ENCODE results near the gene ANO5. TPM values are rescaled to one million over a fixed set of nuclear protein-coding genes. Genes with fewer than 3 reads are reported as not detected.

Gene ANO5
- total RNA-seq, 2 experiments from 2014 or later: not detected

DNA sequence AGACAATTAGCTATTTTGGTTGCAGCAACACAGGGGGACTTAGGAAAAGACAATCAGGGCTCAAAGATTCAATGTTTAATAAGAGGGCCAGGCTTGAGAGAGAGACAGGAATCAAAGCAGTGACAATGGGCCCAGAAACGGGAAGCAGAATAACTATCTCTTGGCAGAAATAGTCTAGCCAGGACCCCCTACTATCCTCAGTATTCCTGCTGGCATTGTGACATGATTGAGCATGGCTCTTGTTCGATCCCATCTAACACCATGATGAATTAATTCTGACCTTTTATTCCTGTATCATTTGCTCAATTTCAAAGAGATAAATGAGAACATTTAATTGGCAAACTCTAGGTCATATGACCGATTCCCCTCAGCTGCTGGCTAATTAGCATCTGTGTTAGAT is 12.8 kb upstream of the ANO5 start:
- no peak overlapping the region for H3K4me2 ChIP-seq (ENCODE audit: low read length)
- no peaks in the 10 kb centered on the region for H3K9me2 ChIP-seq (ENCODE audit: insufficient read depth, low read length)
- POLR2A ChIA-PET: no interaction called here
- H4K20me1 ChIP-seq (ENCODE audit: insufficient read depth, low read length): no peaks in the 10 kb centered on the region
- H3K36me3 ChIP-seq (ENCODE audit: insufficient read depth, low read length): no peaks in the 10 kb centered on the region
- H3K4me3 ChIP-seq (ENCODE audit: low read depth, low read length, poor library complexity, severe bottlenecking): no peak overlapping the region
- BruUV-seq (replicated peaks): no TSS peak
- no peak for TF ChIP-seq EZH2phosphoT487 (IDR thresholded peaks at IDR 0.05; ENCODE audit: borderline replicate concordance, low read depth, low read length)
- H2AFZ ChIP-seq (ENCODE audit: low read length): no peak overlapping the region
- DNase-seq (ENCODE audit: low spot score): no peak
- no peaks in the 10 kb centered on the region for H3K4me1 ChIP-seq (ENCODE audit: insufficient read depth, low read length, poor library complexity, severe bottlenecking)
- H3K79me2 ChIP-seq (ENCODE audit: insufficient read depth, low read depth, low read length): no peaks in the 10 kb centered on the region
- intact Hi-C loops (cut with micrococcal nuclease; ENCODE audit: unreplicated experiment): no loop called here
- CTCF ChIA-PET (ENCODE audit: unreplicated experiment): no interaction called here
- no peaks in the 10 kb centered on the region for H3K9me3 ChIP-seq (ENCODE audit: low read length)
- no peak overlapping the region for H3K27ac ChIP-seq (ENCODE audit: low read depth, low read length, poor library complexity, severe bottlenecking)

DNA sequence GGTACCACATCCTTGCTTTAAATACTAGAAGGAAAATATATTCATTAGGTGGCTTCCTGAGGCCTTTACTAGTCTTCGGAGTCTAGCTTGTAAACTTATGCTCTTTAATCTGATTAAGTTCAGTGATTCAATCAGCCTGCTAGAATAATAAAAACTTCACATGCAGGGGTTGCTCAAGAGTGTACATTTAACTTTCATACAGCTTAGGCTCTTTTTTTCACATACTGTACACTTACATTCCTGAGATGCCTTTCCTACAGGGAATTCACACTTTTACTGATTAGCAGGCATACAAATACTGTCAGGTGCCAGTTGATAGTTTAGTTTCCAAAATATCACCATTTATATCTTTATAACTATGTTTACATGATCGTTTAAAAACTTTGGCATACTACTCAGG is 3.2 kb upstream of the ANO5 start:
- DNase-seq (ENCODE audit: low spot score): no peak
- no peak overlapping the region for H3K27ac ChIP-seq (ENCODE audit: low read depth, low read length, poor library complexity, severe bottlenecking)
- H2AFZ ChIP-seq (ENCODE audit: low read length): no peak overlapping the region
- H3K36me3 ChIP-seq (ENCODE audit: insufficient read depth, low read length): no peaks in the 10 kb centered on the region
- ChIA-PET CTCF (ENCODE audit: unreplicated experiment) (no interaction called here), POLR2A (no interaction called here)
- H3K4me2 ChIP-seq (ENCODE audit: low read length): no peak overlapping the region
- no peaks in the 10 kb centered on the region for H3K4me1 ChIP-seq (ENCODE audit: insufficient read depth, low read length, poor library complexity, severe bottlenecking)
- no peaks in the 10 kb centered on the region for H4K20me1 ChIP-seq (ENCODE audit: insufficient read depth, low read length)
- intact Hi-C loops (cut with micrococcal nuclease; ENCODE audit: unreplicated experiment): no loop called here
- no peak overlapping the region for H3K4me3 ChIP-seq (ENCODE audit: low read depth, low read length, poor library complexity, severe bottlenecking)
- H3K9me3 ChIP-seq (ENCODE audit: low read length): no peaks in the 10 kb centered on the region
- TF ChIP-seq, protein P1, sequence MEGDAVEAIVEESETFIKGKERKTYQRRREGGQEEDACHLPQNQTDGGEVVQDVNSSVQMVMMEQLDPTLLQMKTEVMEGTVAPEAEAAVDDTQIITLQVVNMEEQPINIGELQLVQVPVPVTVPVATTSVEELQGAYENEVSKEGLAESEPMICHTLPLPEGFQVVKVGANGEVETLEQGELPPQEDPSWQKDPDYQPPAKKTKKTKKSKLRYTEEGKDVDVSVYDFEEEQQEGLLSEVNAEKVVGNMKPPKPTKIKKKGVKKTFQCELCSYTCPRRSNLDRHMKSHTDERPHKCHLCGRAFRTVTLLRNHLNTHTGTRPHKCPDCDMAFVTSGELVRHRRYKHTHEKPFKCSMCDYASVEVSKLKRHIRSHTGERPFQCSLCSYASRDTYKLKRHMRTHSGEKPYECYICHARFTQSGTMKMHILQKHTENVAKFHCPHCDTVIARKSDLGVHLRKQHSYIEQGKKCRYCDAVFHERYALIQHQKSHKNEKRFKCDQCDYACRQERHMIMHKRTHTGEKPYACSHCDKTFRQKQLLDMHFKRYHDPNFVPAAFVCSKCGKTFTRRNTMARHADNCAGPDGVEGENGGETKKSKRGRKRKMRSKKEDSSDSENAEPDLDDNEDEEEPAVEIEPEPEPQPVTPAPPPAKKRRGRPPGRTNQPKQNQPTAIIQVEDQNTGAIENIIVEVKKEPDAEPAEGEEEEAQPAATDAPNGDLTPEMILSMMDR (conservative IDR thresholded peaks at IDR 0.05; ENCODE audit: low read length): no peak
- TF ChIP-seq EZH2phosphoT487 (IDR thresholded peaks at IDR 0.05; ENCODE audit: borderline replicate concordance, low read depth, low read length): no peak
- no peaks in the 10 kb centered on the region for H3K79me2 ChIP-seq (ENCODE audit: insufficient read depth, low read depth, low read length)
- BruUV-seq (replicated peaks): no TSS peak
- no peaks in the 10 kb centered on the region for H3K9me2 ChIP-seq (ENCODE audit: insufficient read depth, low read length)

- Histone ChIP-seq H3K4me2 (ENCODE audit: low read length) (no peak overlapping the region), H2AFZ (ENCODE audit: low read length) (no peak overlapping the region), H3K4me3 (ENCODE audit: low read depth, low read length, poor library complexity, severe bottlenecking) (no peak overlapping the region), H3K4me1 (ENCODE audit: insufficient read depth, low read length, poor library complexity, severe bottlenecking) (no peaks in the 10 kb centered on the region), H3K27ac (ENCODE audit: low read depth, low read length, poor library complexity, severe bottlenecking) (no peak overlapping the region), H3K36me3 (ENCODE audit: insufficient read depth, low read length) (no peaks in the 10 kb centered on the region), H3K9me3 (ENCODE audit: low read length) (no peaks in the 10 kb centered on the region), H3K79me2 (ENCODE audit: insufficient read depth, low read depth, low read length) (no peaks in the 10 kb centered on the region), H3K9me2 (ENCODE audit: insufficient read depth, low read length) (no peaks in the 10 kb centered on the region), H4K20me1 (ENCODE audit: insufficient read depth, low read length) (no peaks in the 10 kb centered on the region)
- no TSS peak for BruUV-seq (replicated peaks)
- CTCF ChIA-PET (ENCODE audit: unreplicated experiment): no interaction called here
- POLR2A ChIA-PET: interaction anchor here (0.7 to 1.1 kb wide), 2 partner anchors 18 to 576 kb away, joined by 3 to 4 read pairs; no protein-coding TSS in a partner anchor
- no peak for DNase-seq (ENCODE audit: low spot score)
- no peak for TF ChIP-seq EZH2phosphoT487 (IDR thresholded peaks at IDR 0.05; ENCODE audit: borderline replicate concordance, low read depth, low read length)
- TF ChIP-seq, protein P1 (conservative IDR thresholded peaks at IDR 0.05; ENCODE audit: low read length): no peak
- intact Hi-C loops (cut with micrococcal nuclease; ENCODE audit: unreplicated experiment): no loop called here
Measured at GRCh38 chr11:22190827-22191463, 1.9 kb upstream of the ANO5 start.

All from OCI-LY7 (cell line).